ENCODE measurements around the gene ZBTB20.
A peak's percentile ranks its signal among the peaks of the same experiment; 100 is the strongest.

ZBTB20 gene

DNA sequence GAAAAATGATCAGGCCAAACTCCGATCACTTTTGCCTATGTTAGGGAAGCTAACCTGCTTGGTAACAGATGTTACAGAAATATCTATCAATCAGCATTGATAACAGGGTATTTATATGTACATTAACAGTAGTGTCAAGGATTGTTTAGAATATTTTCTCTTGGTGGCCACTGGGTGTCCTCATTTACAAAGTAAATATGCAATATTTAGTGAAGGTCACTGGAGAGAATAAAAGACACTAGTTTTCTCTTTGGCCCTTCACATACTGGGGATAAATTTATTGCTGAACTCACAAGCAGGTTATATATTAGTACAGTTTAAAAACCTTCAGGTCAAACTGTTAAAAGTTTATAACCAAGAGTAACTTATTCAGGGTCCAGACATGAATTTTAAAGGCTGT lies 784.3 kb downstream of the ZBTB20 start:
- DNase-seq (ENCODE audit: low read depth) = peak; percentile 71
- TF ChIP-seq, protein P1, sequence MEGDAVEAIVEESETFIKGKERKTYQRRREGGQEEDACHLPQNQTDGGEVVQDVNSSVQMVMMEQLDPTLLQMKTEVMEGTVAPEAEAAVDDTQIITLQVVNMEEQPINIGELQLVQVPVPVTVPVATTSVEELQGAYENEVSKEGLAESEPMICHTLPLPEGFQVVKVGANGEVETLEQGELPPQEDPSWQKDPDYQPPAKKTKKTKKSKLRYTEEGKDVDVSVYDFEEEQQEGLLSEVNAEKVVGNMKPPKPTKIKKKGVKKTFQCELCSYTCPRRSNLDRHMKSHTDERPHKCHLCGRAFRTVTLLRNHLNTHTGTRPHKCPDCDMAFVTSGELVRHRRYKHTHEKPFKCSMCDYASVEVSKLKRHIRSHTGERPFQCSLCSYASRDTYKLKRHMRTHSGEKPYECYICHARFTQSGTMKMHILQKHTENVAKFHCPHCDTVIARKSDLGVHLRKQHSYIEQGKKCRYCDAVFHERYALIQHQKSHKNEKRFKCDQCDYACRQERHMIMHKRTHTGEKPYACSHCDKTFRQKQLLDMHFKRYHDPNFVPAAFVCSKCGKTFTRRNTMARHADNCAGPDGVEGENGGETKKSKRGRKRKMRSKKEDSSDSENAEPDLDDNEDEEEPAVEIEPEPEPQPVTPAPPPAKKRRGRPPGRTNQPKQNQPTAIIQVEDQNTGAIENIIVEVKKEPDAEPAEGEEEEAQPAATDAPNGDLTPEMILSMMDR (conservative IDR thresholded peaks at IDR 0.05; ENCODE audit: low read depth, low read length) = peak; percentile 48
- H3K4me3 ChIP-seq (ENCODE audit: low read depth, low read length) = no peak overlapping the region

DNA sequence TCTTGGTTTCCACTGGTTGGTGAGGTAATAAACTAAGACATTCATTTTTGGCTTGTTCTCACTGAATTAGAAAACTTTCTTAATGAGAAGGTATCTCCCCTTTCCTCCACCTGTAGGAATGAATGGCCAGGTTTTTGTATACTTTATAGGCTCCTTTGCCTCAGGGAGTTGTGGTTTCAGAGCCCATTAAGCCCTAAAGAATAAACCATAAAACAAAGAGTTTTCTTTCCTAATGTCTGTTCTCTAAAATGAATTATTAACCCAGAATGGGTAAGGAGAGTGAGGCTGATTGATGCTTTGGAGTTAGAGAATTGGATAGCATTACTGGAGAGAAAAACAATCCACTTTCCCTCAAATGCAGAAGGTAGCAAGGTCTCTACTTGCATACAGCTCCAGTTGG lies 785.7 kb downstream of the ZBTB20 start:
- no peak for DNase-seq (ENCODE audit: low read depth)
- TF ChIP-seq, protein P1 (conservative IDR thresholded peaks at IDR 0.05; ENCODE audit: low read depth, low read length) = no peak
- no peak overlapping the region for H3K4me3 ChIP-seq (ENCODE audit: low read depth, low read length)

DNA sequence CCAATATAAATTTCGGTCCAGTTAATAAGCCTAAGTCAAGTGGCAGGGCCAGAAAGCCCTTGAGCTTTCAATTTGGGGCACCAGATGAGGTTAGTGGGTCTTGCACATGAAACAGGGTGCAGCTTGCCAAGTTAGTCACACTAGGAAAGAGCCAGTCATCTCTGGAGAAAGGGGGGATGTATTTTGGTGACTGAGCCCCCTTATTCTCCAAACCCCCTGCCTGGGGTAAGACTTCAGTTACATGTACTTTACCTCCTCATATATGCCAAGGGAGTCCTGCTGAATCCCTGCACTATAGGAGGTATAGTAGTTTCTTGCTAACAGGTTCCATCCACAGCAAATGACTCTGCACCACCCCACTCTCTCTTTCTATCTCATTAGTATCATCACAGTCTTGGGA lies 790.6 kb downstream of the ZBTB20 start:
- TF ChIP-seq, protein P1 (conservative IDR thresholded peaks at IDR 0.05; ENCODE audit: low read depth, low read length) = no peak
- no peak for DNase-seq (ENCODE audit: low read depth)
- H3K4me3 ChIP-seq (ENCODE audit: low read depth, low read length) = no peak overlapping the region

GRCh38 chr3:114356066-114356465 lies 791.0 kb downstream of the ZBTB20 start:
- no peak overlapping the region for H3K4me3 ChIP-seq (ENCODE audit: low read depth, low read length)
- TF ChIP-seq, protein P1 (conservative IDR thresholded peaks at IDR 0.05; ENCODE audit: low read depth, low read length) = no peak
- DNase-seq (ENCODE audit: low read depth) = no peak

DNA sequence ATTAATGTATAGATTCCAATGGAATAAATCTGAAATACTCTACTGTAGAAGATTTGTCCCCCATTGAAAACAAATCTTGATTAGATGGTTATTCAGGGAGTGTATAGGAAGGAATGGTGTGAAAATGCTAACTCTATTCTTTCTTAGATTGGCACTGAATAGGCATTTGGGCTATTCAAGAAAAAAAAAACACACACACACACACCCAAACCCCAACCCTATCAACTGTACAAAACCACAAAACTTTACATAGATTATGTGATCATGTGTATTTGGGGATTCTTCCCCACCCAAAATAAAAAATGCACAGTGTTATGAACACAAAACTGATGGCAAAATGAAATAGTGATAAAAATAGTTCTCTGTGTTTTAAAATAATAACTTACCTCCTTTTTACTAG lies 791.4 kb downstream of the ZBTB20 start:
- H3K4me3 ChIP-seq (ENCODE audit: low read depth, low read length) = no peak overlapping the region
- no peak for DNase-seq (ENCODE audit: low read depth)
- TF ChIP-seq, protein P1 (conservative IDR thresholded peaks at IDR 0.05; ENCODE audit: low read depth, low read length) = no peak

- TF ChIP-seq, protein P1 (conservative IDR thresholded peaks at IDR 0.05; ENCODE audit: low read depth, low read length) = no peak
- no peak for DNase-seq (ENCODE audit: low read depth)
- H3K4me3 ChIP-seq (ENCODE audit: low read depth, low read length) = no peak overlapping the region
Observed at GRCh38 chr3:114351822-114352145, 795.3 kb downstream of the ZBTB20 start.

GRCh38 chr3:114351123-114351821 lies 795.8 kb downstream of the ZBTB20 start:
- H3K4me3 ChIP-seq (ENCODE audit: low read depth, low read length) = no peak overlapping the region
- no peak for DNase-seq (ENCODE audit: low read depth)
- TF ChIP-seq, protein P1 (conservative IDR thresholded peaks at IDR 0.05; ENCODE audit: low read depth, low read length) = no peak
